Lower leg skin (tissue), 4 donors: Measurements from ENCODE around the gene MSH4. TPM values are rescaled to one million over a fixed set of nuclear protein-coding genes. Genes with fewer than 3 reads are reported as not detected.

Experiments
- DNase-seq, 2 donors: peaks; one replicate each; pipeline ENCODE4 v3.0.0-alpha.2; 2019; ENCODE audit warnings: low spot score in 2 of 2
- H3K4me3 ChIP-seq: fragments of 200-600 bp; sonication (generic); 2 replicates; pipeline ENCODE4 v1.5.1; 2017; ENCODE audit warnings: mild to moderate bottlenecking, low read depth; ENCODE audit not compliant: poor library complexity, severe bottlenecking
- CTCF ChIP-seq, 3 donors: fragments of 450-650 bp; IDR thresholded peaks; one replicate each; pipeline ENCODE4 v1.5.1; 2016; ENCODE audit warnings: antibody characterized with exemption in 3 of 3, mild to moderate bottlenecking in 3 of 3, moderate library complexity in 2 of 3
- POLR2A ChIP-seq, 2 donors: fragments of 450-650 bp; IDR thresholded peaks; one replicate each; pipeline ENCODE4 v1.6.1; 2016 to 2017; ENCODE audit warnings: antibody characterized with exemption in 2 of 2, mild to moderate bottlenecking in 1 of 2, moderate library complexity in 1 of 2
- WGBS, 2 donors: methylation state at CpG; one replicate each; pipeline ENCODE4 v1.1.5; 2018; 5-methylcytosine and 5-hydroxymethylcytosine counted together
- intact Hi-C: fragments of 100-400 bp; cut with DNase I; formaldehyde crosslinking; loops from one replicate; pipeline ENCODE4 v1.15.0; 2023; ENCODE audit warnings: low total_unique reads
- total RNA-seq, 4 donors: library from RNA; depleted of rRNA; stranded (reverse); fragments of >200 nt; gene quantifications; one replicate each; pipeline ENCODE4 v1.1.0, GENCODE V29; 2016

MSH4 gene
- total RNA-seq, 4 donors from 2014 or later: 0.39 TPM; not detected in 3

GRCh38 chr1:75841421-75841820 is 44.7 kb downstream of the MSH4 start:
- intact Hi-C loops: no loop called here
- DNase-seq: no peak
- no peak for TF ChIP-seq POLR2A (IDR thresholded peaks at IDR 0.05)
- TF ChIP-seq CTCF (IDR thresholded peaks at IDR 0.05): no peak
- H3K4me3 ChIP-seq: no peak overlapping the region

GRCh38 chr1:75845576-75845975 is 48.9 kb downstream of the MSH4 start:
- H3K4me3 ChIP-seq: no peak overlapping the region
- intact Hi-C loops: no loop called here
- TF ChIP-seq POLR2A (IDR thresholded peaks at IDR 0.05): no peak
- TF ChIP-seq CTCF (IDR thresholded peaks at IDR 0.05): no peak
- 0 to 42% methylated on average over 1 of the region's 1 CpG for WGBS, 2 donors
- no peak for DNase-seq

GRCh38 chr1:75855010-75855409 is 58.3 kb downstream of the MSH4 start:
- no peak for TF ChIP-seq CTCF (IDR thresholded peaks at IDR 0.05)
- no peak for TF ChIP-seq POLR2A (IDR thresholded peaks at IDR 0.05)
- intact Hi-C loops: no loop called here
- no peak overlapping the region for H3K4me3 ChIP-seq
- 80 to 87% methylated on average over 2 of the region's 2 CpGs for WGBS, 2 donors
- DNase-seq: no peak

- TF ChIP-seq CTCF (IDR thresholded peaks at IDR 0.05) (no peak), POLR2A (IDR thresholded peaks at IDR 0.05) (no peak)
- H3K4me3 ChIP-seq: no peak overlapping the region
- intact Hi-C loops: no loop called here
These were observed 59.1 kb downstream of the MSH4 start for GRCh38 chr1:75855734-75856133.

GRCh38 chr1:75861831-75862230 is 65.1 kb downstream of the MSH4 start:
- intact Hi-C loops: no loop called here
- H3K4me3 ChIP-seq: no peak overlapping the region
- 70% methylated on average over 6 of the region's 6 CpGs for WGBS, 2 donors
- TF ChIP-seq CTCF (IDR thresholded peaks at IDR 0.05) (no peak), POLR2A (IDR thresholded peaks at IDR 0.05) (no peak)
- no peak for DNase-seq

More at GRCh38 chr1:75855734-75856133, 59.1 kb downstream of the MSH4 start:
- no peak for DNase-seq

GRCh38 chr1:75870951-75871350 is 74.3 kb downstream of the MSH4 start:
- no peak for DNase-seq
- TF ChIP-seq POLR2A (IDR thresholded peaks at IDR 0.05): no peak
- TF ChIP-seq CTCF (IDR thresholded peaks at IDR 0.05): no peak
- H3K4me3 ChIP-seq: no peak overlapping the region
- WGBS, 2 donors: 50 to 55% methylated on average over 1 of the region's 1 CpG
- intact Hi-C loops: no loop called here
